Cerebellar nuclear complex (tissue), 1 donor: ENCODE results near the gene MRC2.

Experiments
- DNase-seq, 2 experiments: peaks; one replicate each; lab custom pipeline; 2025; lab: John Stamatoyannopoulos, UW

MRC2 gene

GRCh38 chr17:62664336-62665120 is 37.1 kb downstream of the MRC2 start:
- no peak for DNase-seq

- DNase-seq = no peak
Observed at GRCh38 chr17:62665599-62665998, 38.1 kb downstream of the MRC2 start.

- no peak for DNase-seq
Observed at GRCh38 chr17:62666061-62666800, 38.8 kb downstream of the MRC2 start.

DNA sequence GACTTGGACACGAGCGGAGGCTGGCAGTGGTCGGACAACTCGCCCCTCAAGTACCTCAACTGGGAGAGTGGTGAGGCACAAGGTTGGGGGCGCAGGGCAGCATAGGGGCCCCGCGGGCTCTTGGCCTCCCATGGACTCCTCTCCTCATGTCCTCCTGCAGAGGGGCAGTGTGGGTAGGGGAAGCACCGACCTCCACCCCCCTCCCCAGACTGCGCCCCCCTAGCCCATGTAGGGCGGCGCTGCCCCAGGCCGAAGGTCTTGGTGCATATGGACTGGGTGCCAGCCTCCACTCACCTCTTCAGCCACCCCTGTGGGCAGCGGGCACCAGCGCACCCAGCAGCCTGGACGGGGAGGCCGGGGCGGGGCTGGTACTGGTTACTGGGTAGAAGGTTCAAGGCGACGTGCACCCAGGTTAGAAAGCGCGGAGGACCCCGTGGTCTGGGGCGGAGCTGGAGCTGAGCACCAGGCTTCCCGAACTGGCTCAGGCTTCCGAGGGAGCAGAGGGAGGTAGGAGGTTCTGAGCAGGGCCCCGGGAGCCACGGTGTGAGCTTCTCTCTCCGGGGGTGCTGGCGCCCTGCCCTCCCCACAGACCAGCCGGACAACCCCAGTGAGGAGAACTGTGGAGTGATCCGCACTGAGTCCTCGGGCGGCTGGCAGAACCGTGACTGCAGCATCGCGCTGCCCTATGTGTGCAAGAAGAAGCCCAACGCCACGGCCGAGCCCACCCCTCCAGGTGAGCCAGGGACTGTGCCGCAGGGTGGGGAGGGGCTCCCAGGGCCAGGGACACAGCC is 39.5 kb downstream of the MRC2 start:
- no peak for DNase-seq

DNA sequence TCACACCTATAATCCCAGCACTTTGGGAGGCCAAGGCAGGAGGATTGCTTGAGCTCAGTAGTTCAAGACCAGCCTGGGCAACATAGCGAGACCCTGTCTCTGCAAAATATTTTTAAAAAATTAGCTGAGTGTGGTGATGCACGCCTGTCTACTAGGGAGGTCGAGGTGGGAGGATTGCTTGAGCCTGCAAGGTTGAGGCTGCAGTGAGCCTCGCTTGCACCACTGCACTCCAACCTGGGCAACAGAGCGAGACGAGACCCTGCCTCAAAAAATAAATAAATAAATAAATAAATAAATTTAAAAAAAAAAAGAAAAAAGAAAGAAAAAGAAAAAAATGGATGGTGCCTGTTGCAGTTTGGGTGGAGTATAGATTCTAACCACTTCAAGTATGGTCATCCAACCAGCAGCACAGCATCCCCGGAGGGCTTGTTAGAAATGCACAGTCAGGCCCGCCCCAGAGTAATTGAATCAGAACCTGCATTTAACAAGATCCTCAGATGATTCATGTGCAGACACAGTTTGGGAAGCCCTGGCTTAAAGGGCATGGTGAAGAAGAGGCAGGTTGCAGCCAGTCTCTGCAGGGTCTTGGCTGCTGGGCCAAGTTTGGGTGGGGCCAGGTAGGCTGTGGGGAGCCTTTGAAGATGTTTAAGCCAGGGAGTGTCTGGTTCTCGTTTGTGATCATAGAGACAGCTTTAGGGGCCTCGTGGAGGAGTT is 40.8 kb downstream of the MRC2 start:
- no peak for DNase-seq

DNA sequence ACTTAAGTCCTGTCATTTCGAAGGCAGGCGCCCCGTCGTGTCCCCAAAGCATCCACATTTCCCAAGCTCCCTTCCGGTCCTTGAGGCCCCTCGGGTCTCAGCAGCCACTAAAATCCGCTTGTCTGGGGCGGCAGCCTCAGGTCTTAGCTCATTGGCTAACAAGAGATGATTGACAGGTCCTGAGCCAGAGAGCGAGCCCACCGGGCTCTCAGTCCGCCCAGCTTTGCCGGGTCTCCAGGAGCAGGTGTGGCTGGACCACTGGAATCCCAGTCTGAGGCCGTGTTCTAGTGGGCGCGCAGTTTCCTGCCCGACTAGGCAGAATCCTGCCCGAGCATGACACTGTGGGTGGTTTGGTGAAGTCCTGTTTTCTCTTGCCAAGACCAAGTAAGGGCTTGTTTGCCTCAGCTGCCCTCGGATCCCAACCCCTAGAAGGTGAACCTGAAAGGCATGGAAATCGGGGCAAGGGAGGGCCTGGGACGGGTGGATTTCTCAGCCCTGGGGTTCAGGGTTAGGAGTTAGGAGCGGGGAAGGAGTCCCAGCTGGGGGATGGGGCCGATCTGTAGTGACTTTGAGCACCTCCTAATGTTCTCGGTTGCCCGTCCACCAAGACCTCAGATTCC is 42.8 kb downstream of the MRC2 start:
- no peak for DNase-seq

GRCh38 chr17:62671553-62671952 is 44.1 kb downstream of the MRC2 start:
- DNase-seq = no peak

DNA sequence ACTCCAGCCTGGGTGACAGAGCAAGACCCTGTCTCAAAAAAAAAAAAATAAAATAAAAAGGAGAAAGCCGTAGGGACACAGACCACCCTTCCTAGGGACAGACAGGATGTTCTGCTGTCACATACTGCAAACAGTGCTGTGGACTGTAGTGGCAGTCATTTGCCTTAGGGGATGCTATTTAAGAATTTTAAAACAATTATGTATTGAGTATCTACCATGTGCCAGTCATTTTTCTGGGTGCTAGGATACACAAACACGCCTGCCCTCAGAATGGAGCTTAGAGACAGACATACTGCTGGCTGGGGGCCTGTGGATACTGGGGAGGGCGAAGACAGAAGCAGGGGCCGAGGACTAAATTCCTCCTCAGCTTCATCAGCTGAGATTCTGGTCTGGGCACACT is 45.5 kb downstream of the MRC2 start:
- DNase-seq = no peak

DNA sequence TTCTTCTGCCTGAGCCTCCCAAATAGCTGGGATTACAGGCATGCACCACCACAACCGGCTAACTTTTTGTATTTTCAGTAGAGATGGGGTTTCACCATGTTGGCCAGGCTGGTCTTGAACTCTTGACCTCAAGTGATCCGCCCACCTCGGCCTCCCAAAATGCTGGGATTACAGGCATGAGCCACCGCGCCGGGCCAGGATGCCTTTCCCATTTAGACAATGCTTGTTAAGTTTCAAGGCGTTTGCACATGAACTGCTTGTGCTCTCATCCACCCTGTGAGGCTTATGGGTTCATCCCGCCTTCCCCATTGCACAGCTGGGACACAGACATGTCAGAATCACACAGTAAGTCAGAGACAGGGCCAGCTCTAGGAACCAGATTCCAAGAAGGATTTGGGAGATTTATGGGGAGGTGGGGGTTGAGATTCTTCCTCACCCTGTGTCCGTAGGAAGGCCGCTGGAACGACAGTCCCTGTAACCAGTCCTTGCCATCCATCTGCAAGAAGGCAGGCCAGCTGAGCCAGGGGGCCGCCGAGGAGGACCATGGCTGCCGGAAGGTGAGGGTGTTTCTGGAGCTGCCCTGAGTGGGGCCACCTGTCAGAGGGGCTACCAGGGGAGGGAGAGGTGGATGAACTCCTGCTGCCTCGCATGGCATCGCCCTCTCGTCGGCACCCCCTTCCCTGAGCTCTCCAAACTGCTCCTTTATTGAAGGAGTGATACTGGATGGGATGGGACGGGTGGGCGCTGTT is 46.3 kb downstream of the MRC2 start:
- no peak for DNase-seq

- DNase-seq = no peak
Observed at GRCh38 chr17:62674363-62674739, 46.9 kb downstream of the MRC2 start.

GRCh38 chr17:62674841-62675240 is 47.4 kb downstream of the MRC2 start:
- DNase-seq = no peak

- DNase-seq = no peak
Observed at GRCh38 chr17:62675260-62675659, 47.8 kb downstream of the MRC2 start.

- no peak for DNase-seq
Observed at GRCh38 chr17:62675701-62676100, 48.2 kb downstream of the MRC2 start.

DNA sequence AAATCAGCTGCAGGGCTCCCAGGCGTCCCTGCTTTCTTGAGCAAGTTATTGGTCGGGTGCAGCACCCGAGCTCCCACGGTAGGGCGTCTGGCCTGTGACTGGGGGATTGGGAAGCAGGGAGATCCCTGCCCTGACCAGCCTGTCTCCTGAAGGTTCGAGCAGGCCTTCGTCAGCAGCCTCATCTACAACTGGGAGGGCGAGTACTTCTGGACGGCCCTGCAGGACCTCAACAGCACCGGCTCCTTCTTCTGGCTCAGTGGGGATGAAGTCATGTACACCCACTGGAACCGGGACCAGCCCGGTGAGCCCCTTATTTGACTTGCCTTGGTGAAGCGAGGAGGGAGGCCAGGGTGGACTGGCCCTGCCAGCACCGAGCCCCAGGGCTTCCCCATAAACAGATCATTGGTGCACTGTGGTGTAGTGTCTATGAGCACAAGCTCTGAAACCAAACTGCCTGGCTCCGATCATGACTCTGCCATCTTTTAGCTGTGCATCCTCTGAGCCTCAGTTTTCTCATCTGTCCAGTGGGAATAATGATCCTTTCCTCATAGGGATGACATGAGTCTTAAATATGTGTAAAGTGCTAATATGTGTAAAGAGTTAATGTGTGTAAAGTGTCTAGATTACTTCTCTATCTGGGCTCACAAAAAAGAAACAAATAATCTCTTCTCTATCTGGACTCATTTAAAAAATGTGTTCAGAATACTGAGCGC is 48.9 kb downstream of the MRC2 start:
- DNase-seq = no peak

DNA sequence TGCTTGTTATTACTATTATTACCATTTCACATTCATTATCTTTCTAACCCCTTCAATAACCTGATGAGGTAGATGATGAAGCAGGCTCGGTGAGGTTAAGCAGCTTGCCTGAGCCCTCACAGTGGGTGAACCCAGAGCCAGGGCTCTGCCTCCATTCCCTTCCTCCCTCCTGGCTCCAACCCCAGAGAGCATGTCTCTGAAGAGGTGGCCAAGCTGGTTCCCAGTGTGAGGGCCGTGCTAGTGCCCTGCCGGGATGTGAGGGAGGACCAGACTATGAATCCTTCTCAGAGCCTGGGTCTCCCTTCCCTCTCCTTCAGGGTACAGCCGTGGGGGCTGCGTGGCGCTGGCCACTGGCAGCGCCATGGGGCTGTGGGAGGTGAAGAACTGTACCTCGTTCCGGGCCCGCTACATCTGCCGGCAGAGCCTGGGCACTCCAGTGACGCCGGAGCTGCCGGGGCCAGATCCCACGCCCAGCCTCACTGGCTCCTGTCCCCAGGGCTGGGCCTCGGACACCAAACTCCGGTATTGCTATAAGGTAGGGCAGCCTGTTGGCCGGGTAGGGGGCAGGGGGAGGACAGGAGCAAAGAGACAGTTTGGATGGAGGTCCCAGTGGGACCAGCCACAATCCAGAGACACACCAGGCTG is 49.6 kb downstream of the MRC2 start:
- DNase-seq = no peak

GRCh38 chr17:62678214-62678919 is 50.9 kb downstream of the MRC2 start:
- no peak for DNase-seq

- no peak for DNase-seq
Observed at GRCh38 chr17:62679866-62680377, 52.5 kb downstream of the MRC2 start.

GRCh38 chr17:62680541-62681052 is 53.1 kb downstream of the MRC2 start:
- DNase-seq = no peak
